Body of pancreas (tissue), 4 donors: ENCODE data around the gene CBX4.

Source experiments
- CTCF ChIP-seq, 7 experiments: fragments of 450-650 bp in 4 of 7; fragments of 200-600 bp in 3 of 7; sonication (generic) in 3 of 7; IDR thresholded peaks; one replicate each; pipeline ENCODE4 v1.5.1; 2016 to 2019; ENCODE audit warnings: antibody characterized with exemption in 7 of 7
- POLR2A ChIP-seq, 3 donors: fragments of 450-650 bp; IDR thresholded peaks; one replicate each; pipeline ENCODE4 v1.6.1; 2016; ENCODE audit warnings: antibody characterized with exemption in 3 of 3, mild to moderate bottlenecking in 2 of 3

- no peak for TF ChIP-seq CTCF (IDR thresholded peaks at IDR 0.05)
- no peak for TF ChIP-seq POLR2A (IDR thresholded peaks at IDR 0.05)
Observed at GRCh38 chr17:79804856-79805696, 34.2 kb downstream of the CBX4 start.
